CD4-positive, alpha-beta memory T cell (primary cell): Measurements from ENCODE around the gene CFAP100. TPM values are rescaled to one million over a fixed set of nuclear protein-coding genes. Genes with fewer than 3 reads are reported as not detected.

ENCODE experiments used
- polyA plus RNA-seq, 2 donors: library from polyadenylated mRNA; unstranded; fragments of 300-500 nt; fragmentation: Illumina TruSeq; gene quantifications; one replicate each; pipeline ENCODE4 v1.2.3, GENCODE V29; 2021
- total RNA-seq, 2 experiments: library from RNA; stranded (reverse); gene quantifications; one replicate each; pipeline ENCODE4 v1.2.3, GENCODE V29; 2021

The CFAP100 gene
- total and polyA plus RNA-seq, 4 experiments from 2014 or later: not detected

Other genes starting within 250 kb of the CFAP100 start
- not detected for gene ALDH1L1, start 214.3 kb upstream of the CFAP100 start, total RNA-seq
- gene ALDH1L1, start 214.3 kb upstream of the CFAP100 start, polyA plus RNA-seq: not detected
- under 1 TPM; 0.67 to 0.72 TPM for gene KLF15, start 37.5 kb upstream of the CFAP100 start, total RNA-seq
- gene KLF15, start 37.5 kb upstream of the CFAP100 start, polyA plus RNA-seq: not detected
- gene ZXDC, start 81.0 kb downstream of the CFAP100 start, total RNA-seq: 10 to 100 TPM; 58.2 to 66.3 TPM
- gene ZXDC, start 81.0 kb downstream of the CFAP100 start, polyA plus RNA-seq: 10 to 100 TPM; 10.3 to 27.7 TPM
- gene UROC1, start 122.9 kb downstream of the CFAP100 start, total RNA-seq: not detected
- not detected for gene UROC1, start 122.9 kb downstream of the CFAP100 start, polyA plus RNA-seq
- gene CHST13, start 129.2 kb downstream of the CFAP100 start, total RNA-seq: under 1 TPM; 0.23 to 0.42 TPM
- gene CHST13, start 129.2 kb downstream of the CFAP100 start, polyA plus RNA-seq: not detected
- gene C3orf22, start 164.0 kb downstream of the CFAP100 start, total RNA-seq: not detected
- gene C3orf22, start 164.0 kb downstream of the CFAP100 start, polyA plus RNA-seq: not detected